Mucosa of stomach (tissue), 1 donor: ENCODE results near the gene CPEB1.
"Not testable (repeated sequence)": the region's sequence is repeated elsewhere in the genome, so short reads cannot be mapped to it uniquely, and the experiment has no call there.

ENCODE experiments used
- H3K27me3 ChIP-seq: one replicate; pipeline ENCODE4 v1.7.0; 2013; ENCODE audit warnings: mild to moderate bottlenecking, low read length; ENCODE audit not compliant: control insufficient read depth, insufficient read depth
- H3K36me3 ChIP-seq: one replicate; pipeline ENCODE4 v1.7.0; 2013; ENCODE audit warnings: low read length; ENCODE audit not compliant: control insufficient read depth, insufficient read depth
- H3K4me1 ChIP-seq: one replicate; pipeline ENCODE4 v1.7.0; 2013; ENCODE audit warnings: mild to moderate bottlenecking, low read length; ENCODE audit not compliant: control insufficient read depth, insufficient read depth
- H3K4me3 ChIP-seq: one replicate; pipeline ENCODE4 v1.7.0; 2013; ENCODE audit warnings: low read length
- H3K9ac ChIP-seq: one replicate; pipeline ENCODE4 v1.7.0; 2013; ENCODE audit warnings: mild to moderate bottlenecking, low read length, moderate library complexity
- H3K9me3 ChIP-seq: one replicate; pipeline ENCODE4 v1.7.0; 2013; ENCODE audit warnings: mild to moderate bottlenecking, low read length, moderate library complexity; ENCODE audit not compliant: control insufficient read depth
- donor health status: Pancreatic carcinoma.

Gene CPEB1

DNA sequence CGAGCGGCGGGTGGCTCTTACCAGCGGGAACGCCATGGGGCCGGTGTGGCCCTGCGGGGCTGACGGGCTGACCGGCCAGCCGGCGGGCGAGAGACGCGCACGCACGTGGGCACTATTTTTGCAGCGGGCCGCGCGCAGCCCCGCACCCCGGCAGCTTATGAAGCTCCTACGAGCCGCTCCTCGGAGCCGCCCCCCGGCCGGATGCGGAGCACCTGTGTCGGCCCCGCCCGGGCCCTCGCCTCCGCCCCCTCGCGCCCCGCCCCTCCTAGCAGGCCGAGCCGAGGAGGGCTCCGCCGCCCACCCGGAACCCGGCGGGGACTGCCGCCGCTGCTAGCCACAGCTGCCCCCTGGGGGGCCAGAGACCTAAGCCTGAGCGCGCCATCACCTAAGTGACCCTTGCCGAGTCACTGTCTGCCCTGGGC is 683 bp upstream of the CPEB1 start:
- Histone ChIP-seq H3K9me3 (no peaks in the 10 kb centered on the region), H3K27me3 (peaks cover 51% of the 10 kb centered on the region), H3K4me3 (no peak overlapping the region), H3K9ac (no peak overlapping the region), H3K4me1 (peaks cover 12% of the 10 kb centered on the region), H3K36me3 (no peaks in the 10 kb centered on the region)

DNA sequence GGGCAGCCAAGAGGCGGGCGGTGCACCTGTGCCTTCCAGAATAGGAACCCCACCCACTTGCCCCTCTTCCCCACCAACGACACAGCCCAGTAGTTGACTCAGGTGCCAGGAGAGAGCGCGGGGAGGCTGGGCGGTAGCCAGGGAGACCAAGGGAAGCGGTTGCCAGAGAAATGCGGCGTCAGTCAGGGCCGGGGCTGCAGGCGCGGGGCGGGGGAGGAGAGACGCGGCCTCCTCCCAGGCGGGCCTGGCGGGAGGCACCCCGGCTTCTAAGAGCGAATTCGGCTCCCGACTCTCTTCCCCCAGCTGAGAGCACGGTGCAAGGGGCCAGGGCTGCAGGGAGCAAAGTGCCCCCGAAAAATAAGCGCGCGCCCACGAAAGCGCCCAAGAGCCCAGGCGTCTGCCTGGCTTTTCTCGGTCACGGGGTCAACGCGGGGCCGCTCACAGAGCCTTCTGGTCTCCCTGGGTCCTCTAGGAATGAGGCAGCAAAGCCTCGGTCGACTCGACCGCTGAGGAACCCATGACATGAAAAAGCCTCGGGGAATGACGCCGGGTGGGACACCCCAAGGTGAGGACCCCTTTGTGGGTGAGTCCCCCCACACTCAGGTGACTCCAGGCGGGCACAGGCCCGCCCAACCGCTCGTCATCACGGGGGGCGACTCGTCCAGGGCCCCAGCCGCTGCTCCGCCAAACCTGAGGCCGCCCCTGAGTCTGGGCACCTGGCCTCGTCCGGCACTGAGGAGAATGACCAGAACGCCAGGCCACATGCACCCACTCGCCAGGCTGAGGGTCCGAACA is 716 bp downstream of the CPEB1 start:
- no peaks in the 10 kb centered on the region for H3K9me3 ChIP-seq
- H3K36me3 ChIP-seq: no peaks in the 10 kb centered on the region
- H3K9ac ChIP-seq: no peak overlapping the region
- peaks cover 60% of the 10 kb centered on the region for H3K27me3 ChIP-seq
- H3K4me1 ChIP-seq: peaks cover 12% of the 10 kb centered on the region
- no peak overlapping the region for H3K4me3 ChIP-seq

DNA sequence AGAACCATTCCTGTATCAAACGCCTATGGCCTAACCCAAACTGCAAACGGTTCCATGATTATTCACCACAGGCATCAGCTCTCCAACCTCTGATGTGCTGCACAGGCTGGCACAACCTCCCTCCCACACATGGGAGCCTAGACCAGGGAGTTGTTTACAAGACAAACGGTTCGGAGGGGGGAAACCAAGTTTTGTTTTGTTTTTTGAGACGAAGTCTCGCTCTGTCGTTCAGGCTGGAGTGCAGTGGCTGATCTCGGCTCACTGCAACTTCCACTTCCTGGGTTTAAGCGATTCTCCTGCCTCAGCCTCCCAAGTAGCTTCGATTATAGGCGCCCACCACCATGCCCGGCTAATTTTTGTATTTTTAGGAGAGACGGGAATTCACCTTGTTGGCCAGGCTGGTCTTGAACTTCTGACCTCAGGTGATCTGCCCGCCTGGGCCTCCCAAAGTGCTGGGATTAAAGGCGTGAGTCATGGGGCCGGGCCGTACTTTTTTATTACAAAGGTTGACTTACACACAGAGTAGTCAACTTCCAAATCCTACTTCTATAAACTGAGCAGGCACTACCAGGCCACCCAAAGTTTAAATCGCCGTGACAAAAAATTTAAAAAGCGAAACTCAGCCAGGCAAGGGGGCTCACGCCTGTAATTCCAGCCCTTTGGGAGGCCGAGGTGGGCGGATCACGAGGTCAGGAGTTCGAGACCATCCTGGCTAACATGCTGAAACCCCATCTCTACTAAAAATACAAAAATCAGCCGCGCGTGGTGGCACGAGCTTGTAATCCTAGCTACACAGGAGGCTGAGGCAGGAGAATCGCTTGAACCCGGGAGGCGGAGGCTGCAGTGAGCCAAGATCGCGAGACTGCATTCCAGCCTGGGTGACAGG is 2.0 kb downstream of the CPEB1 start:
- not testable (repeated sequence) for H3K9ac ChIP-seq, H3K9me3 ChIP-seq, H3K36me3 ChIP-seq, H3K4me3 ChIP-seq
- peaks cover 59% of the 10 kb centered on the region for H3K27me3 ChIP-seq
- H3K4me1 ChIP-seq: peaks cover 12% of the 10 kb centered on the region

DNA sequence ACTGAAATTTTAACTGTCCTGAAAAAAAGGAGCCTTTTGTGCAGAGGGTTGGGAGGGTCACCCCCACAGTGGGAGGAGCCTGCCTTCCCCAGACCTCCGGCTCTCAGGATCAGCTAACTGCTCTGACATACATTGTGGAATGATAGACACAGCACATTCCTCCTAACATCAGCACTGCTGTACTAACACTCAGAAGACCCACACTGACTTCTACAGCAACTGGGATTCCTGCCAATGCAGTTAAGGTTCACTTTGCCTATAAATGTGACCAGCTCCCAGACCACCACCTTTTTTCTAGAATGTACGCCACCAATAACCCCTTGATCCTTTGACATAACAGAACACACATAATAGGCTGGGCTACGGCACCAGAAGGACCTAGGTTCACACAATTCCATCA is 3.2 kb downstream of the CPEB1 start:
- H3K9ac ChIP-seq: no peak overlapping the region
- H3K4me3 ChIP-seq: no peak overlapping the region
- H3K36me3 ChIP-seq: no peaks in the 10 kb centered on the region
- H3K4me1 ChIP-seq: peaks cover 12% of the 10 kb centered on the region
- peaks cover 55% of the 10 kb centered on the region for H3K27me3 ChIP-seq
- H3K9me3 ChIP-seq: no peaks in the 10 kb centered on the region

DNA sequence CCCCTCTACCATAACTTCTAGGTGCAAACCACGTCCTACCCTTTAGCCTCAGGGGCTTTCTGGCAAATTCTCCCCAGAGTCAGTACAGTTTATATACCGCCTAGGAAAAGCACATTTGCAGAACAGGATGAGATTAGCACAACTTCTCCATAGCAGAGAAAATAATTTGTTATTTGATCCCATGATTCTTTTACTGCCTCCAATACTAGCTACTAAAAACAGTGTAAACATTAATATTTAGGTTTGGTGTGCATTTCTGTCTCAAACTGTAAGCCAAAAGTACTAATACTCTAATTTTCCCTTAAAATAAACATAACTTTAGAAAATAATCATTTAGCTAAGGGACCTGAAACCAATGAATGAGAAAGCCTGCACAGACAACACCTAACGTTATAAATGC is 4.5 kb downstream of the CPEB1 start:
- Histone ChIP-seq H3K4me1 (peaks cover 12% of the 10 kb centered on the region), H3K9me3 (no peaks in the 10 kb centered on the region), H3K9ac (no peak overlapping the region), H3K27me3 (peaks cover 44% of the 10 kb centered on the region), H3K36me3 (no peaks in the 10 kb centered on the region), H3K4me3 (no peak overlapping the region)

DNA sequence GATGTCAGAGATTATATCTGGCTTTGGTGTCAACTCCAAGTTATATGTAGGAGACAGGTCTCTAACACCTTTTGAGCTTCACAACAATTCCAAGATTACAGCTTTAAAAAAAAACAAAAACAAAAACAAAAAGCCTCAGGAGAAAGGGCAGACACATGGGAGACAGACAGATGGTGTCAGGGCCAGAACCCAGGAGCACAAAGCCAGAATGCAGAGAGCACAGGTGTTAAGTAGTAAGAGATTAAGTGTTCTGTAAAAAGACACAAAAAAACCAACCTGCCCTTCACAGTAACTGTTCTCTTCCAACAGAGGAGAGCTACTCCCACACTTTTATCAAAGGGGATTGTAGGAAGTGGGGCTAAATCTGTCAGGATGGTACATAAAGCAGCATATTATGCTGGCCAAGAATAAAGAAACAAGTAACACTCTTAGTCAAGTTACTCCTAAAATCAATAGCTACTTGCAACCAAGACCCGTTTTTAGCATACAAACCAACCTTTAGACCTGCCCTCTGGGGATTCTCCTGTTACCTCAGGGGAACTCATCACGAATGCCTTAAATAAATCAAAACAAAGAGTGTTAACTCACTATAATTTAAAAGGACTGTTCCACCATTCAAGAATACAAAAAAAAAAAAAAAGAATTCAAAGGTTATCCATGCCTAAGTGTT is 5.9 kb downstream of the CPEB1 start:
- H3K4me1 ChIP-seq: no peaks in the 10 kb centered on the region
- no peaks in the 10 kb centered on the region for H3K9me3 ChIP-seq
- H3K9ac ChIP-seq: no peak overlapping the region
- H3K27me3 ChIP-seq: peaks cover 30% of the 10 kb centered on the region
- no peaks in the 10 kb centered on the region for H3K36me3 ChIP-seq
- no peak overlapping the region for H3K4me3 ChIP-seq

DNA sequence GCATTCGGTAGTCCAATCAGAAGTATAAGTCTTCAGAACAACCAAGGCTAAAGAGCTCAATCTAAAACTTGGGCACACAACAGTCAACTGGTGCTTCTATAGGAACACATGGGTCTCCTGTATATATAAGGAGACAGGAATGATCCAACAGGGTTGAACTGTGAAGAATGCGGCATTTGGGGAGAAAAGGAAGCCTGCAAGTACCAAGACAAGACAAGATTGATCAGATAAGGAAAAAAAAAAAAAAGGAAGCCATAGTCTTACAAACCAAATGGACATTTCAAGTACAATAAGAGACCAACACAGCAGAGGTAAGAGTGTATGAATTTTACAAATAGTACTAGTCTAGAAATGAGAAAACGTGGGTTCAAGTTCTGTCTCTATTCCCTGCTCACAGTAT is 6.5 kb downstream of the CPEB1 start:
- H3K4me1 ChIP-seq: no peaks in the 10 kb centered on the region
- no peaks in the 10 kb centered on the region for H3K9me3 ChIP-seq
- H3K9ac ChIP-seq: no peak overlapping the region
- no peaks in the 10 kb centered on the region for H3K36me3 ChIP-seq
- H3K4me3 ChIP-seq: no peak overlapping the region
- H3K27me3 ChIP-seq: peaks cover 25% of the 10 kb centered on the region

DNA sequence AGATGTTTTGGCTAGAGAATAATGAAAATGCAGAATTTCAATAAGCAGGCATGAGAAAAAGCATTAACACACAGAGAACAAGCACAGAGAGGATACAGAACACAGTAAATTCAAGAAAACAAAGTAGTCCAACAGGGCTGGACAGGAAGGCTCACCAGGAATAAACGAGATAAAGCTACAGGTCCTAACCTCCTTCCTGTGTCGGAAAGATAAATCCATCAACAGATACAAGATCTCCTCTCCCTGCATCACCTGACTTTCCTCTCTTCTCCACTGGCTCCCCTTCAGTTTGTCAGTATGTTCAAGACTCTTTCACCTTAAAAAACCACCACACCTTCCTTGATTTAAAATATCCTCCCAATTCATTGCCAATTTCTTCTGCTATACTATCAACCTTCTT is 11.4 kb downstream of the CPEB1 start:
- Histone ChIP-seq H3K36me3 (no peaks in the 10 kb centered on the region), H3K9ac (no peak overlapping the region), H3K4me1 (no peaks in the 10 kb centered on the region), H3K4me3 (no peak overlapping the region), H3K27me3 (no peaks in the 10 kb centered on the region), H3K9me3 (no peaks in the 10 kb centered on the region)

DNA sequence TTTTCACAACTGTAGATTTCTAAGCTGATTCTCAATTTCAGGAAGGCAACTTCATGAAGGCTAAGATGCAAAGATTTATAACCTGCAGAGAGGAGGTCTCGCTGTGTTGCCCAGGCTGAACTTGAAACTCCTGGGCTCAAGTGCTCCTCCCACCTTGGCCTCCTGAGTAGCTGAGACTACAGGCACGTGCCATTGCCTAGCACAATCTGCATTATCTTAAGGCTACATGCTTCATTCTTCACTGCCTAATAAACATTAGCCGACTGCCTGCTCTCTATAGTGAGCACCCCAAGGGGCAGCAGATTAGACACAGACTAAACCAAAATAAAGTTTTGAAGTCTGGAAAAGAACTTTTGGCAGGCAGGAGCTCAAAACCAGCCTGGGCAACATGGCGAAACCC is 17.1 kb downstream of the CPEB1 start:
- H3K4me1 ChIP-seq: no peaks in the 10 kb centered on the region
- H3K27me3 ChIP-seq: no peaks in the 10 kb centered on the region
- no peak overlapping the region for H3K4me3 ChIP-seq
- no peak overlapping the region for H3K9ac ChIP-seq
- no peaks in the 10 kb centered on the region for H3K9me3 ChIP-seq
- H3K36me3 ChIP-seq: no peaks in the 10 kb centered on the region

DNA sequence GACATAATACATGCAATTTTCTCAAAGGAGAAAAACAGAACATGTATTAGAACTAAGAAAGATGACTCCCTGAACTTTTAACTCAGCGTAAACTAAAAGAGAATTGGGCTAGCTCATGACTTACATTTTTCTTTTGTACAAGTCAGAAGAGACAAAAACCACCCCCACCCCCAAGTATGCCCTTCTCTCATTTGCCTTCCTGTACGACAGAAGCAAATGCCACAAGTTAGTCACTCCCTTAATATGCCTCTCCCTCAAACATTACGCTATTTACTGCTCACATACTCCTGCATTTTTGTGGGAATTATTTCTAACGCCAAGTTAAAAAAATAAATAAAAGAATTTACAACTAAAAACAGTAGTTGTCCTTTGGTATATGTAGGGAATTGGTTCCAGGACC is 22.0 kb downstream of the CPEB1 start:
- no peaks in the 10 kb centered on the region for H3K27me3 ChIP-seq
- H3K36me3 ChIP-seq: no peaks in the 10 kb centered on the region
- H3K4me3 ChIP-seq: no peak overlapping the region
- H3K9ac ChIP-seq: no peak overlapping the region
- no peaks in the 10 kb centered on the region for H3K9me3 ChIP-seq
- no peaks in the 10 kb centered on the region for H3K4me1 ChIP-seq

DNA sequence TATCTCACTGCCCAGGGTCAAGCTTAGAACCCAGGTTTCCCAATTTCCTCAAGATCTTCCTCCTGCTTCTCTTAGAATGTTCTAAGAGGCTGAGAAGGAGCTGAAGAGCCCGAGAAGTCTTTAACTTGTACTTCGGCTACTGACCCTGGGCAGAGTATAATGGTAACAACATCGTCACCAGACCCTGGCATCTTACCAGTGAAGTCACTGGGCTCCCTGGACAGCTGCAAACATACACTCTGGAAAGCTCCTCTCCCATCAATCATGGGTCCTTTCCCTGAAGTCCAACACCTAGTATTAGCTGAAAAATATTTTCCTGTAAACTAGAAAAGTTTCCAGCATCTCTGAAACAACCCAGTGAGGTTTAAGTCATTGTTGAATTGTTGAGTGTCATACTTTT is 22.7 kb downstream of the CPEB1 start:
- Histone ChIP-seq H3K27me3 (no peaks in the 10 kb centered on the region), H3K36me3 (no peaks in the 10 kb centered on the region), H3K4me1 (no peaks in the 10 kb centered on the region), H3K4me3 (no peak overlapping the region), H3K9me3 (no peaks in the 10 kb centered on the region), H3K9ac (no peak overlapping the region)

DNA sequence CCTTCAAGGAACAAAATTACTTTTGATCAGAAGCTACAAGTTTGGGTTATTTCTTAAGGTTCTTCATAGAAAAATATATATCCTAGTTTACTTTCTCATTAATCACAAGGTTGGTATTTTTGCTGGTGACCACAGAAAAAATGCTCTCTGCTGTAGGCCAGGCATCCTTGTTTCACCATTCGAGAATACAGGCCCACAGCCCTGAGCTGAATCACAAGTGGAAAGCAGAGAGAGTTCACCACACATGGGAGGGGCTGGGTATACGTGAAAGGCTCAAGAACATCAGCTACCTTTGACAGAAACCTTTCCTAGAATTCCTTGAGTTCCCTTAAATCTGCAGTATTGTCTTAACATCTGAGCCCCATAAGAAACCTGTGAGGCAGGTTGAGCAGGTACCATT is 23.2 kb downstream of the CPEB1 start:
- no peak overlapping the region for H3K9ac ChIP-seq
- H3K4me3 ChIP-seq: no peak overlapping the region
- no peaks in the 10 kb centered on the region for H3K27me3 ChIP-seq
- no peaks in the 10 kb centered on the region for H3K36me3 ChIP-seq
- no peaks in the 10 kb centered on the region for H3K4me1 ChIP-seq
- H3K9me3 ChIP-seq: no peaks in the 10 kb centered on the region
